DMS 273 treated with DMSO at 0.1 percent for 48 hours (cell line): ENCODE results near the gene ITGB8.
A peak's percentile ranks its signal among the peaks of the same experiment; 100 is the strongest.
"Not testable (repeated sequence)": the region's sequence is repeated elsewhere in the genome, so short reads cannot be mapped to it uniquely, and the experiment has no call there.

Experiments used
- DNase-seq: peaks from one replicate; lab custom pipeline; 2025; lab: John Stamatoyannopoulos, UW

The ITGB8 gene

DNA sequence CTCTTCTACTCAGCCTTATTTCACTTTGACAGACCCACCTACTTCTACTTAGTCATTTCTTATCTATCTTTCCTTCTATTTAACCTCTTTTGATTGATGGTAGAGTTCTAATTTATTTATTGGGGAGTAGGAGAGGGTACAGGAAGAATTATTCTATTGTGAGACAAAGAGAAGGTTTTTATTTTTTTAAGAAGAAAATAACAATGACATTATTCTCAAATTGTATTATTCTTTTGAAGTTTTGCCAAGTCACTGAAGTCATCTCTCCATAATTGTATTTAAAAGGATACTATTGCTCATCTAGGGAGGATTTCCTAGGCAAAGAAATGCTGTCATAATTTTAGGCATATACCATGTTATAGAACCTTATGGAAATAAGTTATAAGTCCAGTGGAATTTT lies 52.7 kb downstream of the ITGB8 start:
- no peak for DNase-seq

DNA sequence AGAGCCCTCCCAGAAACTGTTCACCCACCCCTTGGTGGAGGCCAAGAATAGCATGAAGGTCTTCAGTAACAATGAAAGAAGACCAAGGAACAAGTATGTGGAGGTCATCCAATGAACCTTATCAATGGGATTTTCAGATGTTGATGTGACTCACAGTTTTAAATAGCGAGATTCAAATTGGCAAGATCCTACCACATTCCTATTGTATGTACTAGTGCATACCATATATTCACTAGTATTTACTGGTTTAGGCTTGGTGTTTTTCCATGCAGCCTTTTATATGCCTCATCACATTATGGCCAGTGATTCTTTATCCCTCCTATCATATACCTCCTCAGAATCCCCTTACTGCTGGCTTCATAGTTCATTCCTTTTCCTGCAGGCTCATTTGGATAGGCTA lies 54.4 kb downstream of the ITGB8 start:
- DNase-seq: no peak

DNA sequence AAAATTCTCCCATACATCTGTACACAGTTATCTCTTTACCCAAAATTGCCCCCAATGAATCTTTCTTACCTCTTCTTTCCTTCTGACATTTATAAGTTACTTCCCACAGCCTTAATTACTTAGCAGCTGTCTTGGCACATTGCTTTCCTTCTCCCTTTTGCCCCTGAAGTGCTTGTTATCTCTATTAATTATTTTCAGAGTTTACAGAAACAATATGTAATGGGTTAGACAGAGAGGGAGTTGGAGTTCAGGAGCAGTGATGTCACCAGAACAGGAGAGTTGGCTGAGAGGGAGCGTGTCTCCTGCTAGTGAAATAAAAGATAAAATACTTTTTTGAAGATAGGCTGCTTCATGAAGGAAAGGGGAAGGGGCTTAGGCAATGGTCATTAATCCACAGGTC lies 57.4 kb downstream of the ITGB8 start:
- DNase-seq: no peak

DNA sequence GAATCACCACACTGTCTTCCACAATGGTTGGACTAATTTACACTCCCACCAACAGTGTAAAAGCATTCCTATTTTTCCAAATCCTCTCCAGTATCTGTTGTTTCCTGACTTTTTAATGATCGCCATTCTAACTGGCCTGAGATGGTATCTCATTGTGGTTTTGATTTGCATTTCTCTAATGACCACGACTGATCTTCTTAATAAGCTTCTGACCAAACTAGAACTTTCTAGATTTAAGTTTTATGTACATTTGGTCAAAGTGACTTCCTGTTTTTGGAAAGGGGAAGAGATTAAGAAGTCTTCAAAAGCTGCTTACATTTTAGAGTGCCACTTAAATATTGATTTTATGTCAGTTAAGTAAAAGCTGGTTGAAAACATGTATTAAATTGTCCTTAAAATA lies 58.5 kb downstream of the ITGB8 start:
- not testable (repeated sequence) for DNase-seq

DNA sequence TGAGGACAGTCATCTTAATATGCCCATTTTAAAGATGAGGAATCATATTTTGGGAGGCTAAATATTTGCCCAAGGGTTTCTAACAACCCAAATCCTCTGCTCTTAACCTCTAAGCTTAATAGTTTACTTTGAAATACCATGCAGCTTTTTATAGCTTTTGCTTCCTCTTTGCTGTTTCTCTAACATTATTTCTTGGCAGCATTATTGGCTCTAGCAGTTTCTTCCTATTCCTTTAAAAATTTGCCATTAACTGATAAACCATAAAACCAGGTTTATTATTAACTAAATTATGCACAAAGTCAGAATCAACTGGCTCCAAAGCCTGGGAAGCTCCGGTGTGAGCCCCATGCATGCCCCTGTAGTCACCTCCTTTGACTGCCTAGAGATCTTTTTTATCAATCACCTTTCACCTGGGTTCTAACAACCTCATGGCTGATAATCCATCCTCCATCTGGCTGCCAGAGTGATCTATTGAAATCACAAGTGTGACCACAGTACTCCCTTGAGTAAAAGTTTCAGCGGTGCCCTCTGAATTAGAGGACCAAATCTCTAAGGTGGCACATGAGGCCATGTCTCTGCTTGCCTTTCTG lies 62.4 kb downstream of the ITGB8 start:
- DNase-seq: no peak

DNA sequence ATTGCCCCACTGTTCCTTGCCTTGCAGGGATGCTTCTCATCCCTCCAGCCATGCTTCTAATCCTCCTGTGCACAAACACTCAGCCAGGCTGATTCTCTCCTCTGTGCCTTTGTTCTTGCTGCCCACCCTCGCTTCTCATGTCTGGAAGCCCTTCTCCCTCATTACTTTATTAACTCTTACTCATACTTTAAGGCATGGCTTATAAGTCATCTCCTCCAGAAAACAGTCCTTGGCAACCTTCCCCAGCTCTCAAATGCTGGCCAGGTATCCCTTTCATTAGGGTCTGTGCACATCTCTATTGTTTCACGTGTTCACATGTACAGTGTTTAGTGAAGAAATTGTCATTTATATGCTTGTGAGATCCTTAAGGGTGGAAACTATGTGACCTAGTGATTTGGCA lies 62.9 kb downstream of the ITGB8 start:
- DNase-seq: no peak

DNA sequence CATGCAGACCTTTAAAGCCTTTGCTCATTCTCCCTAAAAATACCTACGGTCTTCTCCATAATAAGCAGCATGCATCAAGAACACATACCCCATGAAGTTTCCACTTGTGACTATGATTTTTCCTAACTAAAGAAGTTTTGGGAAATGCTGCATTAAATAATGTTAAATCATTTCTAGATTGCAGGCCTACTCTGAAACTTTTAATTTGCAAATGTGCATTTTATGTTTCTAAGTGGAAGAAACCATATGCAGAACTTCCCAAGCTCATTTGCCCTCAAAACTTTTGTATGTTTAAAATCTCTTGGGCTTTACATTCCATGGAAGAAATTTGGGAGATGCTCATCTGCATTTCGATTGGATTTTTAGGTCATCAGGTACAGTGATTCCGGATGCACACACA lies 63.6 kb downstream of the ITGB8 start:
- DNase-seq: no peak

DNA sequence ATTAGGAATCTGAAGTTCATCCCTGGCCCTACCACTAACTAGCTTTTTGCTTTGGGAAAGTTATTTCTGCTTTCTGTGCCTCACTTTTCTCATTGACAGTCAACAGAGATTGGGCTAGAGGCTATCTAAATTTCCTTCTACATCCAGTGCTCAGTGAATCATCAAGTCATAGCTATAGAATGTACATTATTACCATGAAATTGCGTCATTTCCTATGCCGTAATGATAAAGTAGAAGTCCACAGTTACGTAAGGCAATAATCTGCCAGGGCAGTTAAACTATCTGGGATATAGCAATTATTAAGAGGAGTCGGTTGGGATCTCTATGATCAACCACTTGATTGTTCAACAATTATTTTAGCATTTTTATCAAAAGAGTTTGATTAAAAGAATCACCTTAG lies 64.4 kb downstream of the ITGB8 start:
- DNase-seq: no peak

DNA sequence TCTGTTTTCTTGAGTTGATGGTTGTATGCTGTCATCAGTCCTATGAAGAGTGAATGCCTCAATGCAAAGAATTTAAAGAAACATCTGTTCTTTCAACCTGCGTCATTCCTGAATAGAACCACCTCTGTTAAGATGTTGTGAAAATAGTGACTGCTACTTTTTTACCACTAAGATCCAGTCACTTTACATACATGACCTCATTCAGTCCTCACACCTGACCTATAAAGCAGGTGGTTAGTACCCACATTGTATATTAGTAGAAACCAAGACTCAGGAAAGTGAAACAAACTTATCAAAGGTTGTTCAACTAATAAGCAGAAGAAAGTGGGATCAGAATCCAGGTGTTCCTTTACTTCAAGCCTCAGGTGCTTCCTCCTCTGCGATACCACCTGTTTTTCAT lies 64.8 kb downstream of the ITGB8 start:
- no peak for DNase-seq

DNA sequence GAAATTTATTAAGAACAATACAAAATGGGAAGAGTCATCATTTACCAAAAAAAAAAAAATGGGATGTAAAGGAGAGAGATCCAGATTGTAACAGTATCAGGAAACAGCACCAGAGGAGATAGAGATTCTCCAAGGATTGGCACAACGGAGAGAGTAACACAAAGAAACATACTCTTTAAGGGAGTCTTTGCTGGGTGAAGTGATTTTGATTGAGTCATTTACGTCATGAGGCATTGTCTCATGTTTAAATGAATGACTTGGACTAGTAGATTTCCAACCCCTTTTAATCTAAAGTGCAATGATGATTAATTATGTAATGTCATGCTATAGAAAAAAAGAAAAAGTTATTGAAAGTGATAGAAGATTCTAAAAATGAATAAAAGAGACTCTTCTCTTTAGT lies 68.8 kb downstream of the ITGB8 start:
- no peak for DNase-seq

DNA sequence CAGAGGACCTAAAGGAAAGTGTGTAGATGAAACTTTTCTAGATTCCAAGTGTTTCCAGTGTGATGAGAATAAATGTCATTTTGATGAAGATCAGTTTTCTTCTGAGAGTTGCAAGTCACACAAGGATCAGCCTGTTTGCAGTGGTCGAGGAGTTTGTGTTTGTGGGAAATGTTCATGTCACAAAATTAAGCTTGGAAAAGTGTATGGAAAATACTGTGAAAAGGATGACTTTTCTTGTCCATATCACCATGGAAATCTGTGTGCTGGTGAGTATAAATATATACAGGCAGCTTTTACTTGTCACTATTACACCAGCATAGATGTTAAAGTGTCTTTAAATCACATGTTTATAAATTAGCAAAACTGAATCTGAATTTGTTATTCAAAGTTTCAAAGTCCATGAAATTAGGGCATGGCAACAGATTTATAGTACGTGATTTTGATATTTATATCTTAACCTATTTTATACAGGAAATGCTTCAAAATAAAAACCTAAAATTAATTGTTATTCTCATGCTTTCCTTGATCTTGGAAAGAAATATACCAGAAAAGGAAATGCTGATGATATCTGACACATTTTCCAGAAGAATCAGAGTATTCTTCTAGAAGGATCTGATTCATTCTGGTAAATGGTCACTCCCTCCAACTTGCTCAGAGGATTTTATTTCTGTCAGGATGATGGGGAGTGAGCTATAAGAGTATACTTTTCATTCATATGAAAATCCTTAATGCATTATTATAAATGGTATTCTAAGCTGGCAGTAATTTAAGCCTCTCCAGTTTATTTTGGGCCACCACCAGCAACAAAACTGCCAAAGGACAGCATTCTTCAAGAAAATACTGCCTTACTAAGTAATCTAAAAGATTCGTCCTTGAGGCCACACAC lies 71.4 kb downstream of the ITGB8 start:
- no peak for DNase-seq

DNA sequence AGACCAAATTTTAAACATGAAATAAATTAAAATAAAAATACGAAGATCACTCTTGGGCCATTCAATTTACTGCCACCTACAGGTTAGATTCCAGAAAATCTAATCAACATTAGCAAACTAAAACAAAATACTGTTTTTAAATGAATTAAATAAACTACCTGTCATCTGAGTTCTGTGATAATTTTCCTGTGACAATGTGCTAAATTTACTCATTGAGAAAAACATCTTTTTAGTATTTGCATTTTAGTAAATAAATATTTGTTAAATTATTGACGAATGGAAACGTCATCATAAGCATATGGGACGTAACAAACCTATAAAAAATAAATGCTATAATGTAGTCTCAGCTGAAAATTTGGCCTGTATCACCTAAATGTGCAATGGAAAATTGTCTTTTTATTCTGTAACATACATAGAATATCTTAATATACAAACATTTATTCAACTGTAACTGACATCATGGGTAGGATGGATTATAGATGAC lies 72.1 kb downstream of the ITGB8 start:
- no peak for DNase-seq

DNA sequence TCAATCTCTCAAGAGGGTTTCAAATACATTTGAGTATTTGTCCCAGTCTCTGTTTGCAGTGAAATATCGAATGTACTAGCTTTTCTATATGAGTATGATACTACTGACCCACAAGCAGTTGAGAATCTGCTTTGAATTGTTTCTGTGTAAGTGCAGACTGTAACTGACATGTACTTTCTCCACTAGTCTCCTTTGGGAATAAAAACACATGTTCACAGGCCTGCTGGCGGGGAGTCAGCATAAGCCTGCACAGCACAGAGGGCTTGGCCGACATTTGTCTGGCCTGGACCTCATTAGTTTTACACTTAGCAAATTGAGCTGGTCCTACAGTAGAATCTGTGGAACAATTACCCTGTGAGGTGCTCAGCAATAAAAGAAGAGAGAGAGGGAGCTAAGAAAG lies 72.6 kb downstream of the ITGB8 start:
- DNase-seq: peak; percentile 15

DNA sequence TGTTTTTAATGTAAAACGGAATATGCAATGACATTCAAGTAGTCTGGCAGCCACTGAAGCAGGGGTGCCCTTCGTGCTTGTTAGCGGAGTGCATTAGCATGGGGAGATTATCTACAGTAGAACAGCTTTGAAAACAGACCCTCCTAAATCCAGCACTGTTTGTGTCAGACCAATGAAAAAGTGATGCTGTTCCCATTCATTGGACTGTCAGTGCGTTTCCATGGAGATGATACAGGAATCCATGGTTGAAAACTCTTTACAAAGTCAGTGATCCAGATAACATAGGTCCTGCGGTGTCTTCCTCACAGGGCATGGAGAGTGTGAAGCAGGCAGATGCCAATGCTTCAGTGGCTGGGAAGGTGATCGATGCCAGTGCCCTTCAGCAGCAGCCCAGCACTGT lies 73.6 kb downstream of the ITGB8 start:
- no peak for DNase-seq

DNA sequence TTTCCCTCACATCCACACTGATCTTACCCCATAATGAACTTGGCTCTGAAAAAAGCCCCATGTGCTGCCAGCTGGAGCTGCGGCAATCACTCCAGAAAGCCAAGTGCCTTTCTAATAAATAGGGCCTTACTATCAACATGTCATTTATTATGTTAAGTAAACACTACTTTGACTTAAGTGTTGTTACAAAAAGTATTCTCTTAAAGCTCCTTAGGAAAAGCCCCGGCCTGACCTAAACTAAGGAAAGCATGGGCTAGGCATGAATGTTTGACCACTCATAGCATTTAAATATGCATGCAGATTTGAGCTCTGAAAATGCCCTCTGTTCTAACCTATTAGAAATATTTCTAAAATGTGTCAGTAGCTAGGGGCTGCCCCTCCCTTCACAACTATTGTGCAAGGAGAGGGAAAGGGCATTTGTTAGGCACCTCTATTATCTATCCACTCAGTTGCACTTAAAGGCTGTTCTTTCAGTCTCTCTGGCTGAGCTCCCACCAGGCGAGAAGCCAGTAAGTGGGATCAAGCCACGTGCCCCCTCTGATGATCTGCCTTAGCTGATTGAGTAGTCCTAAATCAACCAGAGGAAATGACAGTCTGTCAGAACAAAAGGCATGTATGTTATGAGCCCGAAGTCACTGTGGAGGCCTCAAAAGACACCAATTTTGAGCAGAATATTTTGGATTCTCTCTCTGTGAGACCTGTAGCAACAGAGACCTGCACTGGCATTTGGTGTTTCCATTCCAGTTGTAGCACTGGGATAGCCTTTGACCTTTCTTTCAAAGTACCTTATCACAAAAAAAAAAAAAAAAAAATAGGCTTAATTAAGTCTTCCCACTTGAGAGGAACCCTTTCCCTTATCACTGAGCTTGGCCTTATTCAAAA lies 77.1 kb downstream of the ITGB8 start:
- DNase-seq: no peak

DNA sequence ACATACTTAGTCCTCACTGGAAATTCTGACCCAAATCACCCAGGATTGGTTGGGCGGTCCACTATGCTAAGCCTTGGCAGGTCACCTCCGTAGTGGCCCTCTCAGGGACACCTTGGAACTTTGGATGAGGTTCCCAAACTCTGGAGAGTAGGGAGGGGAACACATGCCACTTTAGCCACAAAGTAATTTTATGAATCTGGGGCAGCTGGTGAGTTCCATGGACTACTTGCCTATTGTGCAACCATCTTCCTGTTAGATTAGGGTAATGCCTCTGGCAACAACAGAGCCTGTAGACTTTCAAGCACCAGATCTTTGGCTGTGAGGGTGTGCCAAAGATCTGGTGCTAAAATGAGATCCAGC lies 77.7 kb downstream of the ITGB8 start:
- DNase-seq: no peak

DNA sequence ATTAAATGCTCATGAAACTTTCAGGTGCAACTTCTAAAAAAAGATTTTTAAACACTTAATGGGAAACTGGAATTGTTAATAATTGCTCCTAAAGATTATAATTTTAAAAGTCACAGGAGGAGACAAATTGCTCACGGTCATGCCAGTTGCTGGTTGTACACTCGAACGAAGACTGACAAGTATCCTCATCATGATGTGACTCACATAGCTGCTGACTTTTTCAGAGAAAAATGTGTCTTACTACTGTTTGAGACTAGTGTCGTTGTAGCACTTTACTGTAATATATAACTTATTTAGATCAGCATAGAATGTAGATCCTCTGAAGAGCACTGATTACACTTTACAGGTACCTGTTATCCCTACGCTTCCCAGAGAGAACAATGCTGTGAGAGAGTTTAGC lies 79.3 kb downstream of the ITGB8 start:
- DNase-seq: no peak

DNA sequence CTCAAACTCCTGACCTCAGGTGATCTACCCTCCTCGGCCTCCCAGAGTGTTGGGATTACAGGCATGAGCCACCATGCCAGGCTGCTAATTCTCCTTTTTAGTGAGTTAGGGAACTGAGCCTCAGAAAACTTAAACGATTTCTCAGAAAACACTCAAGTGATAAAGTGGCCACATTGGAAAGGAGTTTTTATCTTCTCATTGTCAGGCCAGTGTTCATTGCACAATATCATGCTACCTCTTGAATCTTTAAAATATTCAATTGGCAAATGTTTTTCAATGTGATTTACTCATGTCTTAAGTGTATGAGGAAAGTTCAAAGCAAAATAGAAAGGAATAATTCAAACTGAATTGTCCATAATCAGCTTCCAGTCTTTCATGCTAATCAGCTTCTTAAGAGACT lies 80.7 kb downstream of the ITGB8 start:
- no peak for DNase-seq

DNA sequence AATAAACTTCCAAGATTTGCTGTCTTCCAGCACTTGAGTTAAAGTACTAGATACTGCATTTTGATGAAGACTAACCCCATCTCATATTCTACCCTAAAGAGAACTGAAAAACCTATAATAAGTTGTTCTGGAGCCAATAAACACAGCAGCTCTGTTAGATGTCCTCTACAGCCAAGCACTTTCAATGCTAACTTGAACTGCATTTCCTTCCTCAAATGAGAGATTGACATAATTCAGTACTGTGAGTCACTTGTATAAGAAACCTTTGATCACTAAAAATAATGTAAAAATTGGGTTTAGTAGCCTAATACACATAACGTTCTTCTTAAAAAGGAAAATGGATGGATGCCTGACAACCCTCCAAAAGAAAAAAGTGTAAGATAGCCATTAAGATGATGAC lies 81.3 kb downstream of the ITGB8 start:
- DNase-seq: no peak

DNA sequence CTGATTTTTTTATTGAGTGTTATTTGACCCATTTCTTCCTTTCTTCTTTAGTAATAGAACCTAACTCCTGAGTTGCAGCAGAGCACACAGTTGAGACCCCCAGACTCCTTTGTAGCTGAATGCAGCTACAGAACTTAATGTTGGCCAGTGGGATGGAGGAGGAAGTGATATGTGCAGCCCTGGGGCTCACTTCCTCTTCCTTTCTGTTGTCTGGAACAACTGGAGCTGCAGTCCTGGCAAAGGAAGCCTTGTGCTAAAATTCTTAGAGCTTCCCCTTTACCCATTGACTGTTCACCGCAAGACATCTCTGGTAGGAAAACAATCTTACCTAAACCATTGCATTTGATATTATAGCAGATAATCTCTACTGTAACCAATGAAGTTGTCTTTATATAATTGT lies 86.6 kb downstream of the ITGB8 start:
- DNase-seq: no peak

DNA sequence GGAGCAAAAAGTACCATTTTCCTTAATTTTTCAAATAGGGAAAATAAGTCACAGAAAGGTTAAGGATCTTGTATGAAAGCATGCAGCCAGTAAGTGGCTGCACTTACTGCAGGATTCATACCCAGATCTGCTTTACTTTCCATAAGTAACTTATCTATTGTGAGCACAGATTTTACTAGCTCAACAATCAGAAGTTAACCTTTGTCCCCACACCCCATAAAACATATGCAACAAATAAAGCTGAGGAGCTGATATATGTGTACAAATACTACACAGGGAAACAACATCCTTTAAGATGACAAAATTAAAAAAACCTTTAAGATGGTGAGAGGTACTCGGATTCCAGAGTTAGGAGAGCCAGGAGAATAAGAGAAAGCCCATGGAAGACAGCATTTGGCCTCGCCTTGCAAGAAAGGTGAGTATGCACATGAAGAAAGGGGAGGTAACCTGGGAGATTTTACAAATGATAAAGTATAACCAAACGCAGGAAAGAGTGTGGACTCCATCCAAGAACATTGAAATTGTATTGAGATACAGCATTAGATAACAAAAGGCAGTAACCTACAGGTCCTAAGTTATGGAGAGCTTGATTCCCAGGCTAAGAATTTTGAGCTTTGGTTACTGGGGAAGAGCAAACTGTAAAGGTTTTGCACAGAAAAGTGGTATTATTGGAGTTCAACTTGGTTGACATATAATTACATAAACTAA lies 87.1 kb downstream of the ITGB8 start:
- no peak for DNase-seq

DNA sequence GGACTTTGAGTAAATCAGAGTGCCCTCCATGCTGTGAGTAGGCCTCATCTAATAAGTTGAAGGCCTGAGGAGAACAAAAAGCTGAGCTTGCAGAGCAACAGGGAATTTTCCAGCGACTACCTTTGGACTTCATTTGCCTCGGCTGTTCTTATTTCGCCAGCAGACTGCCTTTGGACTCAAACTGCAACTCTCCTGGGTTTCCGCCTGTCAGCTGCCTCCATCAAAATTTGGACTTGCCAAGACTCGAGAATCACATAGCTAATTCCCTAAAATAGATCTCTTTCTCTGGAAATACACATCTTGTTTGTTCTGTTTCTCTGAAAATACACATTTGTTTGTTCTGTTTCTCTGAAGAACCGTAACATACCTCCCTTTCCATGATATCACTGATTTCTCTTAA lies 93.8 kb downstream of the ITGB8 start:
- no peak for DNase-seq
